GM19438 (cell line): ENCODE results near the gene SOX13.

Source experiments
- ATAC-seq: cut with Tn5 transposase; IDR thresholded peaks from one replicate; pipeline ENCODE4 v1.9.1; 2021; ENCODE audit warnings: low read depth; ENCODE audit not compliant: unreplicated experiment

The SOX13 gene

DNA sequence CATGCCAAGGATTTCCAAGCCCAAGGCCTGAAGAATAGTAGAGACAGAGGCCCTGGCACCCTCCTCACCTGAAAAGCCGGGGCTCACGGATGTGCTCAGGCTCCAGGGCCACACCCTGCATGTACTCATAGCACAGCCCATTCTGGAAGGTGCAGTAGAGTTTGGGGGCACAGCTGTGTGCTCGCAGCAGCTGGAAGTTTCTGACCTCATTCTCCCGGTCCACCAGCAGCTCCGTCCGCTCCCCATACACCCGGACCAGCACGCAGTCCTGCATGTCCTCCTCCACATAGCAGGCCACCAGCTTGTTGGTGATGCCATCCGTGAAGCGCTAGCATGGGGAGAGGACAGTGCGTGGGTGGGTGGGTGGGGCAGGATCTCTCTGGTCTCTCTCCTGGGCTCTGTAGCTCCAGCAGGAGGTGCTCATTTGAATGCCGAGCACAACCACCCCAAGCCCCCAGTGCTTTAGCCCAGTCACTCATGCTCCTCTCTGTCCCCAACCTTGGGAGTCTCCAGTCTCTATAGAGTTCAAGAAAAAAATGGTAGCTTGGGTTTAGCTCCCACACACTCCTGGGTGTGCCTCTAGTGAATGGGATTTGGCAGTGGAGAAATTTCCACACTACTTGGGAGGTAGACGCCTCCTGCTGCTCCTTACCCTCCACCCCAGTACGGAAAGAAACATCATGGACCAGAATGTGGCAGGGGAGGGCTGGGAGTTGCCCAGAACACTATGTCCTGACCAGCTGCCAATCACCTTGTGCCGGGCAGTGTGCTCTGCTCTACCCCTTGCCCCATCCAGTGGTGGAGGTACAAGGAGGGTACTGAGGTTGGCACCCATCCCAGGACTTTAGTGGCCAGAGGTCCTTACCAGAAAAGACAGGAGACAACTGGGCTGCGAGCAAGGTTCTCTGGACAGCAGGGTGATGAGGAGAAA, 77.0 kb downstream of the SOX13 start:
- ATAC-seq, result no peak

DNA sequence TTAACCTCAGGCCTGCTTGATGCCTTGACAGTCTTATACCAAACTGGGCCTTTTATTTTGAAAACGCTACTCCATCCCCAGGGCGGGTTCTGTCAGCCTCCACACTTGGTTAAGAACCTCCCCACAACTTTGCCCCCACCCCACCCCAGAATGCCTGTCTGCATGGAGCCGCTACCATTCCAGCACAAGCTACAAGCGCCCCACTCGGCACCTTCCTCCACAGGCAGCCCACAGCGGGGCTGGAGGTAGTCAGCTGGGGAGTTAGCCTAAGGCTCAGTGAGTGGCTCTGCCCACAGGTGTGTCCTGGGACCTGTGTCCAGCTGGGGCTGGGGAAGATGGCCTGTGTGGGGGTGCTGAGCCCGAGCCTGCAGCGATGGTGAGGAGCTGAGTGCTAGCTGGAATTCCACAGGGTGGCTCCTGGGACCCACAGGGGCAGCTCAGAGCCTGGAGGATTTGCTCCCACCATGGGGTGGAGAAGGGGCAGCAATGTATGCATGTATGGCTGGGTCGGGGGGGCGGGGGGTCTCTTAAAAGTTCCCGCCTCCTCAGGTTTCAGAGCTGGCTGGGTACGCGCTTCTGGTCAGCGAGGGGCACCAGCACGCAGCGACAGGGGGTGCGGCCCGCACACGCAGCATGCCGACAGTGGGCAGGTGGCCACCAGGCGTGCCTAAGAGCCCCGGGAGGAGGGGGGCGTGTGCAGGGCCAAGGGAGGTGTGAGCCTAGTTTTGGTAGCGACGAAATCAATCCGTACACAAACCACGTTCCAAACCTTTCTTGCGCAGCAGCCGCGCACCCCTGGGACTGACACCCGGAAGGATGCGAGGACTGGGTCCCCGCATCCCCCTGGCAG, 78.0 kb downstream of the SOX13 start:
- no peak for ATAC-seq

DNA sequence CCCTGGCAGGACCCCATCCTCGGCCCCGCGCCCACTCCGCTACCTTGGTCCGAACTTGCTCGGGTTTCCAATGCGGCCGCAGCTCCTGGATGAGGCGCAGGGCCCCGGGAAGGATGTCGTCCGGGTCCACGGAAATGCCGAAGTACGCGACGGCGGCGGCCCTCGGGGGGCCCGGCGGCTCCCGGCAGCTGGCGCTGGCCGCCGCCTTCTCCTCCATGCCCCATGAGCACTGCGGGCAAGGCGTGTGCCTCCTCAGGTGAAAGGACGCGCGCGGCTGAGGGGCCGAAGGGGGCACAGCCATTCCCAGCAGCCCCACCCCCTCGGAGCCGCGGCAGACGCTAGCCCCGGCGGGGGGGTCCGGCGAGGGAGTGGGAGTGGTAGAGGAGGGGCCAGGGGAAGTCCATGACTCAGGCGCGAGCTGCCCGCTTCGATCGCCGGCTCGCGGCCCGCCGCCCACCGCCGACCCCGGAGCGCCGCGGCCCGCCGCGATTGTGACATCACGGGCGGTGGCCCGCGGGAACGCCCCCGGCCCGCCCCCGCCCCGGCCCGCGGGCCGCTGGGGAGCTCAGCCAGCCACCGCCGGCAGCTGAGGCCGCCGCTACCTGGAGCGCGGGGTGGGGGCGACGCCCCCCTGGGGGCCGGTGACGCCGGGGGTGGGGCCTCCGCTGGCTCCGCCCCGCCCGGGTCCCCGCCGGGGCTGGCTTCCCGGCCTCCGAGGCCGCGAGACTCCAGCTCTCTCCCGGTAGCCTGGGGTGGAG, 78.8 kb downstream of the SOX13 start, which contains the start of gene ETNK2:
ETNK2 (minus strand) TSS at position 493 of the 758 bp plus-strand sequence; CDS start at position 301, 192 bp downstream.
- no peak for ATAC-seq

DNA sequence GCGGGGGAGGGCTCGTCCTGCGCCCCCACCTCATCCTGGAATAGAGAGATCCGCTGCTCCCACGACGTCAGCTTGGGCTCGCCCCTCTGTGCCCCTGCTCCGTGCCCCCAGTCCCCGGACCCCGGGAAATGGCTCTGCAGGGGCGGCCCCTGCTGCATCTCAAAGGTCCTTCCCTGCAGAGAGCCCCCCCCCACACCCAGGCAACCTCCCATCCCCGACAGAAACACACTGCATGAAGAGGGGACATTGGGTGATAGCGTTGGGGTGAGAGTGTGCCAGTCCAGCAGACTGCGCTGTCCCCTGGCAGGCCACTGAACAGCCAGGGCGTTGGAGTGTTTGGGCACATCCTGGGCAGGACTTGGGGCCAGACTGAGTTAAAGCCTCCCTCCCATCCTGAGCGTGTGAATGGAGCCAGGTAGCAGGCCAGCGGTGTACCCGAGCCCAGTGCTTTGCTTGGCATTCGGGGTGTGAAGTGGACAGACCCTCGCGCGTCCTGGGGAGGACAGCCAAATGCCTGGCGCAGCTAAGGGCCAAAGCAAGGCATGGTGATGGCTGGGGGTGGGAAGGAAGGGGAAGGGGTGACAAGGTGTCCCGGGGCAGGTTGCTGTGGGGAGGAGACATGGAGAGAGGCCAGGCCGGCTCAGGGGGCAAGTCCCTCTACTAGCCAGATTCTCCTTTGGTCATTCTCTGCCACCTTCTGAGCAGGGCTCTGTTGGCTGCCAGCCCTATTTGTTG, 79.6 kb downstream of the SOX13 start:
- no peak for ATAC-seq

- no peak for ATAC-seq
Measured at GRCh38 chr1:204153667-204154066, 80.8 kb downstream of the SOX13 start.

GRCh38 chr1:204154568-204155255, 81.8 kb downstream of the SOX13 start:
- no peak for ATAC-seq

DNA sequence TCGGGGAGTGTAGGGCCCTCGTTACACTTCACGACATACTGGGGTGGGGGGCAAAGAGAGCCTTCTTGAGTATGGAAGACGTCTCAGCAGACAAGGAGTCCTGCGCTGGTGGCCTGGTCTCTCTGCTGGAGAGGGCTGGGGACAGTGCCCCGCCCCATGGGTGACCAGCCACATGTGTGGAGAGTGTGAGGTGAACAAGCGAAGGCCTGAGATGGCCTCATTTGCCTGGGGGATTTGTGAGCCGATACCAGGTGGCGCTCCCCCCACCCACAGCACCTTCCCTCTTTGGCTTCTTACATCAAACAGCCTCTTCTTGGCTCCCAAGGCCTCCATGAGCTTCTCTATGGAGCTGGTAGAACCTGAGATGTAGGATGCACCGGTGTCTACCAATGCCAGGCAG, 83.0 kb downstream of the SOX13 start:
- ATAC-seq, result no peak

DNA sequence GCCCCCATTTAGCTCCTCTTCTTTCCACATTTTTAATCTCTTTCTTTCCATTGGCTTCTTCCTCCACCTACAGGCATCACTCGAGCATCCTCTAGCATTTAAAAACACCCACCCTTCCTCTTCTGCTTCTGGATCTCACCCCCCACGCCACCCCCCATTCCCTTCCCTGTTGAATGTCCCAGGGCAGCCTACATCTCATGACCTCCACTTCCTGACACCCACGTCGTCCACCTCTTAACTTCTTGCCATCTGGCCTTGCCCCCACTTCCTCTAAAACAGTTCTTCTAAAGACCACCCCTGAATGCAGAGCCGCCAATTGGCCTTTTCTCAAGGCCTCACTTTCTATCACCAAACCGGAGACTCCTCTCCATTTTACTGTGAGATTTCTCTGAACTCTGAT, 85.0 kb downstream of the SOX13 start:
- ATAC-seq, result no peak

DNA sequence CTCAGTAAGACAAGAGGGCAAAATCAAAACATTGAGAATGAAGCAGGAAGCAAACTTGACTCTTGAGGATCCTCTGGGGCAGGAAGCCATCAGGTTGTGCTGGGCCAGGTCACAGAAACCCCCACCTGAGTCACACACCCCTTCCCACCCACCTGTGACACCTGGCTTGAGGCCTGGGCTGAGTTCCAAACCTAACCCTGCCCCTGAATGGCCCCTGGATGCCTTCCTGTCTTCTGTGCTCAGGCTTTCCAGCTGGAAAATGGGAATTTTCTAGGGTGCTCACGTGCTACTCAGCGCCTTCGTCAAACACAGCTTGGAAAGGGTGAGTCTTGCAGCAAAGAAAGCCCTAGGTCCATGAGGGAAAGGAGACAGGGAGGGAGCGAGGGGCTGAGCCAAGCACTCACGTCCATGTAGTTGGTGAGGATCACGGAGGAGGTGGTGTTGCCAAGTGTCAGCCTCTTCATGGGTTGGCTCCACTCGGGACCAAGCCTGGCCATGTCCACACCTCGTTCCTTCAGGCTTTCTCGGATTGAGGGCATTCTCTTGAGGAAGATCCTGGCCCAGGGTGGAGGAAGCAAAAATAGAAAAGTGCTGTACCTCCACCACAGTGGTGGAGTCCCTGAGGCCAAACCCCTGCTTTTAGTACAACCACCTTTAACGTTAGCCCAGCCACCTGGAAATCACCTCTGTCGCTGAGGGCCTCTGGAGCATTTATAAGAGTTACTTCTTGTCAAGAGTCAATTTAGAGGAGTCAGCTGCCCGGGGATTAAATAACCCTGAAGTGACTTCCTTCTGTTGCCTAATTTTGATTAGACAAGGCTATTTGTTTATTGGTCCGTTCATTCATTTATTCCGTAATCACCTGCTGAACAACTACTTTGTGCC, 88.9 kb downstream of the SOX13 start:
- no peak for ATAC-seq

DNA sequence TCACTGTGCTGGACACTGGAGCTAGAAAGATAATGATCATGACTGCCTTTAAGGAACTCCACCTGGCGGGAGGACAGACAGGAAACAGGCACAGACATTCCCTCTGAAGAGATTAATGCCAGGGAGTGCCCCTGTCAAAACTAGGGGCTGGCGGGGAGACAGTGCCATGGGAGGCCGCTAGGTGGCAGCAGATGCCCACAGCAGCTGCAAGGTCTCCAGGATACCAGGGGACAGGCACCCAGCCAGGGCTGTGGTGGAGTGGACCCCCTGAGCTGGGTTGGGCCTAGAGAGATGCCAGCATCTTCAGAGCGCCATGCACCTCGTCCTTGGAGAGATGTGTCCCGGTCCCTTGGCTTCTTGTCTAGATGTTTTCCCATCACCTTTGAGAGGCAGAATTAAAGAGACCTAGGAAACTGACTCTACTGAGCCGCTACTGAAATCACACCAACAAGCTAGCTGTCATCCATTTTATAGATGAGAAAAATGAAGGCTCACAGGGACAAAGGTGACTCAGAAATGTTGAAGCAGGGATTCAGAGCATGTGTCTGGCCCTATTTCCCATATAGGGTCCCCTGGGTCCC, 89.7 kb downstream of the SOX13 start:
- no peak for ATAC-seq

- ATAC-seq, result no peak
Measured at GRCh38 chr1:204166219-204166618, 93.3 kb downstream of the SOX13 start, which contains the start of gene REN. Gene REN, minus strand, starts transcription at chr1:204166337. Its CDS starts 44 bp downstream, at chr1:204166293.

DNA sequence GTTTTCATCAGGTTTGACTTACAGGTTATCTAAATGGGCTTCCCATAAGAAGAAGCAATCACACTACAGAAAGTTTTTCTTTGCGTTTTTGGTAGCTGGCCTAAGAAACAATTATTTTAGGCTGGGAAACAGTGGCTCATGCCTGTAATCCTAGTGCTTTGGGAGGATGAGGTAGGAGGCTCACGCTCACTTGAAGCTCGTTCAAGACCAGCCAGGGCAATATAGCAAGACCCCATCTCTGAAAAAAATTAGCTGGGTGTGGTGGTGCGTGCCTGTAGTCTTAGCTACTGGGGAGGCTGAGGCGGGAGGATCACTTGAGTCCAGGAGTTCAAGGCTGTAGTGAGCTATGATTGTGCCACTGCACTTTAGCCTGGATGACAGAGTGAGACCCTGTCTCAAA, 94.8 kb downstream of the SOX13 start:
- no peak for ATAC-seq

GRCh38 chr1:204169858-204170257, 96.9 kb downstream of the SOX13 start:
- ATAC-seq, result no peak

DNA sequence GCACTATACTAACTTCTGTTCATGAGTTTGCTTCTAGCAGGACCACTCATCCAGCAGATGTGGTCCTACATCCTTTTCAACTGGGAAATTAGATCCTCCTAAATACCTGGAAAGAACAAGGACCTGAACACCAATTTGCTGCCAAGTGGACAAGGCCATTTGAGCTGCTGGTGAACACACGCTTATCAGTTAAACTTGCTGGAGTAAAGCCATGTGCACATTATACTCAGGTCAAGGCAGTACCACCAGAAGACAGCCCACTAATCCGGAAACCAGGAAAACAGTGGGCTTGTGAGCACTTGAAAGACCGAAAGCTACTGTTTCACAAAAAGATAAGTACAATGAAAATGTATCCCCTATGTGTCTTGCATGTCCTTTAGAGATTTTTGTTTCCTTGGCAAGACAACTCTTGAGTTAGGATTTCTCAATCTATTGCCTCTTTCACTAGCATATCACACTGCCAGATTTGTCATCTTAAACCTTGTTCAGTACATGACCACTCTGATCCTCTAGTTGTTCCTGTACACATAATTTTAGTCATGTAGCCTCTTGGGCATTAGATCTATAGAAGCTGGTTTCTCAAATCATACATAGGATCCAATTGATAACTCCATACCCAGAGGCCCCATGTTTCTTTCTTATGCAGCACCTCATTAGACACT, 97.7 kb downstream of the SOX13 start:
- no peak for ATAC-seq

GRCh38 chr1:204171751-204172178, 98.8 kb downstream of the SOX13 start:
- ATAC-seq, result no peak

- ATAC-seq, result no peak
Measured at GRCh38 chr1:204172404-204173029, 99.6 kb downstream of the SOX13 start.

GRCh38 chr1:204174958-204175357, 102.0 kb downstream of the SOX13 start:
- no peak for ATAC-seq
